GM21526 (cell line): ENCODE data around the gene SKAP1.
A peak's percentile ranks its signal among the peaks of the same experiment; 100 is the strongest.

Source experiments
- ATAC-seq: cut with Tn5 transposase; IDR thresholded peaks from one replicate; pipeline ENCODE4 v1.9.1; 2021; ENCODE audit warnings: moderate library complexity; ENCODE audit not compliant: unreplicated experiment, low FRiP score

SKAP1 gene

GRCh38 chr17:48128400-48128799, 301.6 kb downstream of the SKAP1 start:
- ATAC-seq = no peak

- ATAC-seq = no peak
These were observed 302.5 kb downstream of the SKAP1 start for GRCh38 chr17:48127371-48128051.

DNA sequence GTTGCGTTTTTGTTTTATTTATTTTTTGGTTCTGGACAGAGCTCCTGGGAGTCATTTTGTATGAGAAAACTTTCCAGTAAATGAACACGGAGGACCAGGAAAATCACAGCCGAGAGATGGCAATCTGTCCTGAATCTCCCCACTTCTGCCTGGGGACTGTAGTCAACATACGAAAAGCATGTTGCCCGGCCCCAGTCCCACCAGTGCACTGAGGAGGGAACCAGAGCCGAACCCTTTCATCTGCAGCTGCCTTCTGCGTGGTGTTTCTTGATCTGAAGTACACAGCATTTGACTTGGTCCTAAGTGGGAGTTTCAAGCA, 303.5 kb downstream of the SKAP1 start:
- no peak for ATAC-seq

DNA sequence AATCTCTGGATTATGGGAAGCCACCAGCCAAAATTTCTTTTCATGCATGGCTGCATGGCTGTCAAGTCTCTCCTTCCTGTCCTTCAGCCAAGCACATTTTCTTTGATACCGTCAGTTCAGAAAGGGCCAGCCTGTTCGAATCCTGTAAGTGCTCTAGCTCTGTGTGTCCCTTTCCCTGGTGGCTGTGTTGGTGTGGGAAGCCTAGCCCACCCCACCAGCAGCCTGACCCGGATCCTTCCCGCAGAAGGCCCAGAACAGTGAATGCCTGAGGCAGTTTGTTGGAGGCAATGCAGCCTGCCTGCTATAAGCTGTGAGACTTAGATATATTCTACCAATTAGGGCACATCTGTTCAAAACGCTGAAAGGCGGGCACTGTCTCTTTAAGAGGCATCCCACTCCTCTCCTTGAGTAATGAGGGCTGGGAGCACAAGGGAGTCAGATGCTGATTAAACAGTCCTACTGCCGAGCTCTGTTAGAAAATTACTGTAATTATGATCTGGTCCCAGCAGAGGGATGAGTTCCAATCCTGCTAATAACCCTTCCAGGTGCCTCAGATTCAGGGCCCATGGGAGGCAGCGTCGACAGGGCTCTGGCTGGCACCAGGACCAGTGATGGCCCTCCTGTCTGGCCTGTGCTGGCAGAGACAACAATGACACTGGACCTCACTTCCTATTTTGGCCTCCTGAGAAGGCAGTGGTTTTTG, 304.0 kb downstream of the SKAP1 start:
- ATAC-seq = no peak

GRCh38 chr17:48123776-48124388, 306.1 kb downstream of the SKAP1 start:
- ATAC-seq = no peak

DNA sequence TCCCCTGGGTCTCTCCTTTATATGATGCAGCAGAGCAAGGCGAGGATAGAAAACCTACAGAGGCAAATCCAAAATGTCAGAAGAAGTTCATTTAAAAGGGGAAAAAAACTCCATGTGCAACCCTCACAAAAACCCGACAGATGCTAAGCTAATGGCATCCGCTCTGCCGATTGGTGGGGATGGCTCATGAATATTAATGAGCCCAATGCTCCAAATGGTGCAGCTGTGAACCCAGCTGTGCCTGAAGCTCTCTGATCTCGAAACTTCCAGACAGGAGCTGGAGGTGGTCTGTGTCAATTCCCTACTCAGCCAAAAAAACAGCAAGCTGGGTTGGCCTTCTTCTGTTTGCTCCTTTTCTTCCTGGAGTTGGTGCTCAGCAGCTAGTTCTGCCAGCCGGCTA, 306.9 kb downstream of the SKAP1 start:
- ATAC-seq = no peak

DNA sequence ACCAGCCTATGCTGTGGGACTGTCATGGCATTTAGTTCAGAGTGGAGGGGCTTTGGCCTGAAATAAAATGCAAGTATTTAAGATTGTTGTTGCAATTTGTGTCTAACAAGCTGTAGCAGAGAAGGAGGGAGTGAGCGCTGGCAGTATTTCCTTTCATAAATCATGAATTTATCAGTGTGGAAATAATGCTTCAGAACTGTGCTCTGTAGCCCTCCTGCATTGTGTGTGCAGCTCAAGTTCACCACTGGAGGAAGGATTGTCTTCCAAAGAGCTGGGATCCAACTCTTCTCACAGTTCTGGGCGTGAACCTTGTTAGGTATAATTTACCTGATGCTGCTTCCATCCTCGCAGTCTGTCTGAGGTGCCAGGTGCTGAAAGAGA, 307.4 kb downstream of the SKAP1 start:
- ATAC-seq = no peak

DNA sequence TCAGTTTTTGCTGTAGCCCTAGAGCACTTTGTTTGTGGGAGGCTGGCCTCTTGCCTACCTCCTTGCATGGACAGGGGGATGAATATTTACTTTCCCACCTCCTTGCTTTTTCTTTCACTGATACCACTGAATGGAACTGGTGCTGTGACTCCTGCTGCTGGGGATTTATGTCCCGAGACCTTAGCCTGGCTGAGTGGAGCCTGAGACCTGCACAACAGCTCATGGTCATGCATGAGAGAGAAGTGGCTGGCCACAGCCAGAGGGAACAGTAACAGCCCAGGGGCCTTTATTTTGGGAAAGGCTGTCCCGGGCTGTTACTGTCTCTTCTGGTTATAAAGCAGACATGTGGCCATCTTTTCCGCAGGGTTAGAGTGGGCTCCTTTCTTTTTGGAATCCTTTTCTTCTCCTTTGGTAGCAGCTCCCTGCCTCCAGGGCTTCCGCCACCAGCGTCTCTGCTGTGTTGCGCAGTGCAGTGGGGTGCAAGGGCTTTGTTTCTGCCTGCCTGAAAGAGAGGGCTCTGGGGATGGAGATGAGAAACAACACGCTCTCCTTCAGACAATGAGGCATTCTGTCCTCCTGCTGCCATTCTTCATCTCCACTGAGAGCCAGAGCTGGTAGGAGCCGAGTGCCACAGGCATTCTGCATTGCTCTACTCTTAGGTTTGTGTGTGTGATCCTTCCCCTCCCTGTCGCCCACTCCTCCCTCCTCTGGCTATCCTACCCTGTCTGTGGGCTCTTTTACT, 307.9 kb downstream of the SKAP1 start:
- ATAC-seq = no peak

DNA sequence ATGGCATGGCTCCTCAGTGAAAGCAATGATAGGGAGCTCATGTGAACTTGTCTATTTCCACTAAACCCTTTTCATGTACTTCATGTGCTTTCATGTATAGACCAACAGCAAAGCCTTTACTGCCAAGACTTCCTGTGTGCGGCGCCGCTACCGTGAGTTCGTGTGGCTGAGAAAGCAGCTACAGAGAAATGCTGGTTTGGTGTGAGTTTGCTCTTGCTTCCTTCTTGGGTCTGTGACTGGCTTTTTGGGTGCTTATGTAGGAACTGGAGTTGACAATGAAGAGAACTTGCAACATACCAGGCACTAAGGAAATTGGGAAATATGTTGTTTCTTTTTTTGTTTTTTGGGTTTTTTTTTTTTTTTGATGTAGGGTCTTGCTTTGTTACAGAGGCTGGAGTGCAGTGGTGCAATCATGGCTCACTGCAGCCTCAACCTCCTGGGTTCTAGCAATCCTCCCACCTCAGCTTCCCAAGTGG, 316.8 kb downstream of the SKAP1 start:
- no peak for ATAC-seq

DNA sequence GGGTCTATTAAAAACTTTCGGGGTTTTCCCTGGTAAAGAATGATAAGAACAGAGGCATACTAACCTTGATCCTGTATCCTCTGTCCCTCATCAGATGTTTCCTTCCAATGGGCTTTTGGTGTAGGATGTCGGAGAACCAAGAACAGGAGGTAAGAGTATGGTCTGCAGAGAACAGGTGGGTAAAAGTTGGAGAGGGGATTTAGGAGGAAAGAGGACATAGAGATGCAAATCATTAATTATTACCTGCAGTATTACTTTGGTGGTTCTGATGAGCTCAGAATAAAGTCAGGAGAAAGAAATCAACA, 318.1 kb downstream of the SKAP1 start:
- no peak for ATAC-seq

DNA sequence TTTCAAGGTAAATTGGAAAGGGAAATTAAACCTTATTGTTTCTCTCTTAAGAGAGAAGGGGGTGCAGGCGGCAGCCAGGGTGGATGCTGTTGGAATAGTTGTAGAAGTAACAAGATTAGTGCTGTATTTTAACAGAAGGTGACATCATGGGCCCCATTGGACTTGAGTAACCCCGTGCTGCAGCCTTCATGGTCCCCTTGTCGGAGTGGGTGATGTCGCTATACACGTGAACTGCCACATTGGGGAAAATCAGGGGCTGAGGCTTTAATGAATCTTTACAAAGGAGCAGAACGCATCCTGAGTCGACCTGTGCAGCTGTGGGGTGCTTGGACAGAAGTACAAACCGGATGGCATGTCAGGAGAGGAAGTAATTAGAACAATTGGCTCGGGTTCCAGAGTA, 319.3 kb downstream of the SKAP1 start:
- ATAC-seq = no peak

DNA sequence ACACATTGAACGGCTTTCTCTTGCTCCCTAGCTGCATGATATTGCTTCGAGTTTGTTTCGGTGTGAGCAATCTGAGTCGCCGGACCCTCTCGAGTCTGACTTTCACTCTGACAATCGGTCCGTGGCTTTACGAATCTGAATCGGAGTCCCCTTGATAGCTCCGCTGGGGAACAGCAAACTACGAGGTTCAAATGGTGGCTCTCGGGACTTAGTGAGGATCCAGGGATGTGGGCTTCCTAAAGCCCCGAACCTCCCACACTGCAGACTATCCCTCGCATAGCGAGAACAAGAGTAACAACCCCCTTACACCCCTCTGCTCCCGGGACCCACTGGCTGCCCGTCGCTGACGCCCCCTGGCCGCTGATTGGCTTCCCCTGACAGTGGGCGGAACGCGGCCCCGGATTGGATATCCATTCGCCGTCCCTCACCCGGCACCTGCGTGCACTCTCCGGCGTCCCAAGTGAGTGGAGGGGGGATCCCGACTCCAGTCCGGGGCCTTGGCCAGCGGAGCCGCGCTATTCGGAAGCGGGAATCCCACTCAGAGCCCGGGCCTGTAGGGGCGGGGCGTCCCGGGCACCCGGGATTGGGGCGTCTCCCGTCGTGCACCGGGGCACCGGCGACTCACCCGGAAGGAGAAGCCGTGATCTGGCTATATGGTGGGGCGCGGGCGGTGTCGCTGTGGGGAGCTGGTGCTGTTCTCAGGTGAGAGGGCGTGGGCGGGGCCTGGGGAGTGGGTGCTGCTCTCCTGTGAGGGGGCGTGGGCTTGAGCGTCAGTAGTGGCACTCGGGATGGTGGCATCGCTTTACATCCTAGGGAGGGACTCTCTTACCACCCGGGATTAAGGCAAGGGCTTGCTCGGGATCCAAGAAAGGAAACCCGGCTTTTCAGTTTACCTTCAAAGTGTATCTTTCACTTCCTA, 322.6 kb downstream of the SKAP1 start, which contains the start of gene SNX11:
Gene SNX11, plus strand, starts transcription at position 630 of the 919 bp plus-strand sequence. CDS start 4,278 bp downstream, outside the sequence.
- peak; percentile 68 for ATAC-seq

DNA sequence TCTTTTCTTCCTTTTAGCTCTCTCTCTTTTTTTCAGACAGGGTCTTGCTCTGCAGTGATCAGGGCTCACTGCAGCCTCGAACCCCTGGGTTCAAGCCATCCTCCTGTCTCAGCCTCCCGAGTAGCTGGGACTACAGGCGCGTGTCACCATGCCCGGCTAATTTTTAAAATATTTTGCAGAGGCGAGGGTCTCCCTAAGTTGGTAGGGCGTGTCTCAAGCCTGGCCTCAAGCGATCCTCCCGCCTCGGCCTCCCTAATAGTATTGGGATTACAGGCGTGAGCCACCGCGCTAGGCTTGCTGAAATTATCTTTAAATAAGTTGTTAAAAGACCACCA, 323.2 kb downstream of the SKAP1 start:
- no peak for ATAC-seq

- ATAC-seq = no peak
These were observed 325.6 kb downstream of the SKAP1 start for GRCh38 chr17:48104440-48104839.

GRCh38 chr17:48102798-48103715, 327.0 kb downstream of the SKAP1 start:
- ATAC-seq = no peak

- ATAC-seq = no peak
These were observed 327.8 kb downstream of the SKAP1 start for GRCh38 chr17:48102043-48102750.

- peak; percentile 80 for ATAC-seq
These were observed 328.8 kb downstream of the SKAP1 start, which contains the start of gene CBX1 for GRCh38 chr17:48101012-48101720. Gene CBX1, minus strand, starts transcription at chr17:48101478. Its CDS starts 24,474 bp downstream, at chr17:48077004.

DNA sequence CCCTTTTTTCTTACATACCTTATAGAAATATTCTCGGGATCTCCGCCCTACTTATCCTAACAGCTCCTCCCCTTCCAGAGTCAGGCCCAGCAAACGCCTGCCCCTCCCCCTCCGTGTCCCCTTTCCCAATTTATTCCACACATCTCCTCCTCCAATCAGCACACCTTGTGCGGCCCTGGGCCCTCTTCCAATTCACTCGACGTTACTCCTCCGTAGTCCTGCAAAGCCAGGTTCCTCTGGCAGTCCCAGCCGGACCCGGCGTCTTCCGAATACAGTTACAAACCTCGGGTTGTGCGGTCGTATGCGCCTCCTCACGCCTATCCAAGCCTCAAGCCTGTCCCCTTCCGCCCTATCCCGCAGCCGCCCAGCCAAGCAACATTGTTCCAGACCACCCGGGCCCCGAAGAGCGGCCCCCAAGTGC, 329.4 kb downstream of the SKAP1 start:
- no peak for ATAC-seq
